H1 (cell line): ENCODE results near the gene LILRA1. TPM values are rescaled to one million over a fixed set of nuclear protein-coding genes. Genes with fewer than 3 reads are reported as not detected.

Experiments used
- CTCF ChIA-PET: fragments of 300-600 bp; sonication (Branson Sonifier 250); formaldehyde crosslinking; loops from one replicate; lab custom pipeline; 2021; ENCODE audit not compliant: partially characterized antibody; lab: Charles Lee
- POLR2A ChIA-PET: fragments of 300-600 bp; sonication (Branson Sonifier 250); formaldehyde crosslinking; loops from one replicate; lab custom pipeline; 2021; ENCODE audit warnings: inconsistent platforms; ENCODE audit not compliant: partially characterized antibody; lab: Charles Lee
- DNase-seq, 2 experiments: peaks; one replicate each; pipeline versions ENCODE4 v3.0.0 to v3.0.0-alpha.2; 2010 to 2022; ENCODE audit warnings: low spot score in 2 of 2, low read depth in 1 of 2, mixed read lengths in 1 of 2
- FAIRE-seq: peaks from 2 replicates; lab custom pipeline; 2011; peaks lifted over from hg19 to GRCh38; lab: Jason Lieb, UNC
- H2AFZ ChIP-seq: 2 replicates; pipeline ENCODE4 v1.8.1; 2012; ENCODE audit warnings: low read length, inconsistent platforms
- H2AK5ac ChIP-seq: 2 replicates; pipeline ENCODE4 v1.6.1; 2013; ENCODE audit warnings: low read depth, low read length
- H2BK120ac ChIP-seq: replicated peaks from 2 replicates; pipeline ENCODE3; 2013; ENCODE audit warnings: low read depth, low read length, inconsistent platforms
- H2BK12ac ChIP-seq: 2 replicates; pipeline ENCODE4 v1.6.1; 2013; ENCODE audit warnings: low read depth, low read length
- H2BK15ac ChIP-seq: 2 replicates; pipeline ENCODE4 v1.6.1; 2013; ENCODE audit warnings: low read length
- H2BK20ac ChIP-seq: 2 replicates; pipeline ENCODE4 v1.6.1; 2013; ENCODE audit warnings: low read length
- H2BK5ac ChIP-seq: 2 replicates; pipeline ENCODE4 v1.6.1; 2013; ENCODE audit warnings: low read depth, low read length
- H3K14ac ChIP-seq: 2 replicates; pipeline ENCODE4 v1.6.1; 2013; ENCODE audit warnings: inconsistent platforms; ENCODE audit not compliant: insufficient read length
- H3K18ac ChIP-seq: 2 replicates; pipeline ENCODE4 v1.6.1; 2013; ENCODE audit warnings: low read length; ENCODE audit errors: extremely low read depth
- H3K23ac ChIP-seq: 2 replicates; pipeline ENCODE4 v1.6.1; 2013; ENCODE audit warnings: inconsistent platforms; ENCODE audit not compliant: insufficient read length
- H3K23me2 ChIP-seq: 2 replicates; pipeline ENCODE4 v1.6.1; 2013; ENCODE audit warnings: low read depth, low read length
- H3K27ac ChIP-seq: 2 replicates; pipeline ENCODE4 v1.6.1; 2011; ENCODE audit warnings: low read depth, low read length, inconsistent platforms
- H3K27me3 ChIP-seq, 4 experiments: replicated peaks in 1 of 4; 1 replicate in 1 of 4; 2 replicates in 3 of 4; pipeline versions ENCODE4 v1.6.1 to v1.8.1; 2011 to 2013; ENCODE audit warnings: low read length in 3 of 4, mild to moderate bottlenecking in 3 of 4, inconsistent platforms in 2 of 4, mixed read lengths in 2 of 4, moderate library complexity in 1 of 4; ENCODE audit not compliant: control insufficient read depth in 3 of 4, insufficient read depth in 3 of 4; ENCODE audit errors: extremely low read depth in 1 of 4
- H3K36me3 ChIP-seq, 4 experiments: 2 replicates each; pipeline versions ENCODE4 v1.6.1 to v1.8.1; 2011 to 2013; ENCODE audit warnings: mild to moderate bottlenecking in 4 of 4, low read length in 3 of 4, moderate library complexity in 2 of 4, control low read depth in 1 of 4, inconsistent platforms in 1 of 4; ENCODE audit not compliant: insufficient read depth in 4 of 4, control insufficient read depth in 2 of 4
- H3K4ac ChIP-seq: replicated peaks from 2 replicates; pipeline ENCODE3; 2013; ENCODE audit warnings: low read length, low read depth, mixed read lengths, inconsistent platforms; ENCODE audit not compliant: insufficient read length
- H3K4me1 ChIP-seq, 4 experiments: replicated peaks in 1 of 4; 1 replicate in 1 of 4; 2 replicates in 3 of 4; pipeline versions ENCODE4 v1.6.1 to v1.8.1; 2011 to 2013; ENCODE audit warnings: low read length in 3 of 4, inconsistent platforms in 2 of 4, mixed read lengths in 1 of 4; ENCODE audit not compliant: insufficient read depth in 4 of 4, control insufficient read depth in 3 of 4
- H3K4me2 ChIP-seq, 2 experiments: 2 replicates each; pipeline versions ENCODE4 v1.6.1 to v1.8.1; 2011 to 2013; ENCODE audit warnings: low read depth in 2 of 2, low read length in 2 of 2, control low read depth in 1 of 2, inconsistent platforms in 1 of 2, mild to moderate bottlenecking in 1 of 2; ENCODE audit not compliant: insufficient read depth in 1 of 2
- H3K4me3 ChIP-seq, 4 experiments: fragments of 200-600, 300-600 bp in 1 of 4; sonication (generic), shearing (Covaris generic), sonication (Bioruptor Twin) in 1 of 4; 2 replicates each; pipeline versions ENCODE4 v1.5.1 to v1.8.1; 2011 to 2016; ENCODE audit warnings: low read length in 4 of 4, low read depth in 3 of 4, control low read depth in 2 of 4, inconsistent platforms in 2 of 4, mild to moderate bottlenecking in 2 of 4, mixed read lengths in 1 of 4, moderate library complexity in 1 of 4; ENCODE audit not compliant: insufficient read depth in 2 of 4; ENCODE audit errors: extremely low read depth in 1 of 4
- H3K56ac ChIP-seq: replicated peaks from 2 replicates; pipeline ENCODE3; 2013; ENCODE audit warnings: low read depth, mild to moderate bottlenecking, mixed read lengths, low read length, inconsistent platforms; ENCODE audit not compliant: insufficient read length
- H3K79me1 ChIP-seq: 2 replicates; pipeline ENCODE4 v1.6.1; 2013; ENCODE audit warnings: low read depth, low read length, control low read depth
- H3K79me2 ChIP-seq, 2 experiments: 2 replicates each; pipeline versions ENCODE4 v1.6.1 to v1.8.1; 2012 to 2013; ENCODE audit warnings: low read length in 2 of 2, mild to moderate bottlenecking in 2 of 2, inconsistent platforms in 1 of 2; ENCODE audit not compliant: insufficient read depth in 2 of 2, control insufficient read depth in 1 of 2
- H3K9ac ChIP-seq, 4 experiments: replicated peaks in 1 of 4; 1 replicate in 1 of 4; 2 replicates in 3 of 4; pipeline versions ENCODE4 v1.6.1 to v1.8.1; 2011 to 2013; ENCODE audit warnings: low read depth in 3 of 4, low read length in 3 of 4, control low read depth in 2 of 4, mild to moderate bottlenecking in 2 of 4, moderate library complexity in 2 of 4, inconsistent platforms in 1 of 4; ENCODE audit errors: extremely low read depth in 1 of 4
- H3K9me3 ChIP-seq, 2 experiments: 2 replicates each; pipeline versions ENCODE4 v1.6.1 to v1.8.1; 2012 to 2013; ENCODE audit warnings: mild to moderate bottlenecking in 2 of 2, moderate library complexity in 2 of 2, control low read depth in 1 of 2, inconsistent platforms in 1 of 2, low read depth in 1 of 2, low read length in 1 of 2, mixed read lengths in 1 of 2; ENCODE audit not compliant: insufficient read depth in 2 of 2
- H4K20me1 ChIP-seq, 2 experiments: replicated peaks in 1 of 2; 2 replicates each; pipeline versions ENCODE3 to v1.8.1; 2011 to 2013; ENCODE audit warnings: inconsistent platforms in 2 of 2, low read length in 2 of 2, mild to moderate bottlenecking in 1 of 2; ENCODE audit not compliant: insufficient read depth in 2 of 2, control insufficient read depth in 1 of 2
- H4K5ac ChIP-seq: 2 replicates; pipeline ENCODE4 v1.6.1; 2013; ENCODE audit warnings: low read length, low read depth, mixed read lengths, inconsistent platforms; ENCODE audit not compliant: insufficient read length
- H4K8ac ChIP-seq: 2 replicates; pipeline ENCODE4 v1.8.0; 2013; ENCODE audit warnings: mild to moderate bottlenecking, moderate library complexity, low read length, inconsistent platforms; ENCODE audit not compliant: insufficient read depth; ENCODE audit errors: extremely low read depth
- H4K91ac ChIP-seq: replicated peaks from 2 replicates; pipeline ENCODE3; 2013; ENCODE audit warnings: low read length, mixed read lengths, inconsistent platforms; ENCODE audit not compliant: insufficient read length
- GTF2F1 ChIP-seq: IDR thresholded peaks from 2 replicates; pipeline ENCODE4 v1.6.1; 2012; ENCODE audit warnings: low read depth, low read length, improper control_type of control experiment, borderline replicate concordance
- POU5F1 ChIP-seq: IDR thresholded peaks from 2 replicates; pipeline ENCODE4 v1.6.1; 2011; ENCODE audit warnings: low read depth, mild to moderate bottlenecking, low read length, moderate library complexity
- RFX5 ChIP-seq: IDR thresholded peaks from 2 replicates; pipeline ENCODE4 v1.6.1; 2011; ENCODE audit warnings: low read depth, low read length, improper control_type of control experiment, borderline replicate concordance
- SIN3A ChIP-seq, 2 experiments: IDR thresholded peaks in 1 of 2; conservative IDR thresholded peaks in 1 of 2; 2 replicates each; pipeline ENCODE4 v1.6.1; 2011 to 2012; ENCODE audit warnings: low read length in 2 of 2, improper control_type of control experiment in 1 of 2, low read depth in 1 of 2, mild to moderate bottlenecking in 1 of 2
- SRF ChIP-seq: IDR thresholded peaks from 2 replicates; pipeline ENCODE4 v1.6.1; 2011; ENCODE audit warnings: mild to moderate bottlenecking, low read depth, low read length, moderate library complexity
- TAF1 ChIP-seq: IDR thresholded peaks from 2 replicates; pipeline ENCODE4 v1.6.1; 2011; ENCODE audit warnings: mild to moderate bottlenecking, low read depth, low read length
- USF2 ChIP-seq: IDR thresholded peaks from 2 replicates; pipeline ENCODE4 v1.6.1; 2011; ENCODE audit warnings: low read length, improper control_type of control experiment
- WGBS, 2 experiments: shearing (Covaris generic) in 1 of 2; methylation state at CpG; one replicate each; pipeline versions ENCODE4 v1.1.6 to v1.1.7; 2013 to 2015; ENCODE audit warnings: low lambda C conversion rate in 2 of 2, mixed read lengths in 2 of 2, inconsistent platforms in 1 of 2, low coverage in 1 of 2, missing lambda C conversion rate in 1 of 2; ENCODE audit not compliant: insufficient replicate concordance in 2 of 2, insufficient coverage in 1 of 2, insufficient read length in 1 of 2; ENCODE audit errors: extremely low coverage in 1 of 2, missing lambda C conversion rate in 1 of 2; 5-methylcytosine and 5-hydroxymethylcytosine counted together
- polyA plus RNA-seq, 7 experiments: library from polyadenylated mRNA; depleted of rRNA in 3 of 7; stranded (reverse) in 5 of 7; unstranded in 2 of 7; fragments of >200 nt in 5 of 7; fragments of 200-250 nt in 2 of 7; gene quantifications; 1 replicate in 5 of 7; 2 replicates in 1 of 7; 4 replicates in 1 of 7; pipeline versions ENCODE4 v1.2.1 to v1.2.3, GENCODE V29; 2011 to 2013; ENCODE audit warnings: missing spikeins in 2 of 7, mixed read lengths in 2 of 7
- total RNA-seq: library from RNA; stranded (reverse); fragmentation: NEBNext Ultra II Directional; extraction: Animal tissue kit (Norgen Biotek cat#: 25700); gene quantifications from 2 replicates; pipeline ENCODE4 v1.2.1, GENCODE V29; 2021

Gene LILRA1
- total and polyA plus RNA-seq, 2 of the 8 experiments (the other 6 are each of a cell fraction or from before 2014, with no cell fraction given): not detected

DNA sequence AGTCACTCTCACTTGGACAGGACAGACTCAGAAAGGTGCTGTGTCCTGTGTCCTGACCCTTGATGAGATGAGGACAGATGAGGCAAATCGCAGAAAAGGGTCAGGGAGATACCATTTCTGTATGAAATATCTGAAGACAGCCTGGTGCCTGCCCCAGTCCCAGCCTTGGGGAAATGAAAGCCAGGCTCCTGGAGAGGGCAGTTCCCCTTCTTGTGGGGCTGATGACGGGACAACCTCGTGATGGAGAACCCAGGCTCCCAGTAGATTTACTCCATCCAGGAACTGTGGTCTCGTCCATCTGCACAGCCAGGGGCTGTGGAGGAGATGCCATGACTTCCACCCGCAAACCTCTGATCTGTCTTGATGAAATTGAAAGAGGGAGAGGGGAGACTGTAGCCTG, 50.6 kb downstream of the LILRA1 start:
- Histone ChIP-seq H3K14ac (no peak overlapping the region), H3K4ac (no peak overlapping the region), H2BK15ac (no peak overlapping the region), H3K79me2 (no peaks in the 10 kb centered on the region), H3K18ac (no peak overlapping the region), H3K27ac (no peak overlapping the region), H3K23me2 (no peaks in the 10 kb centered on the region; the same call in 1 of the 2 replicates), H3K4me2 (no peak overlapping the region), H2AFZ (no peak overlapping the region), H3K36me3 (no peaks in the 10 kb centered on the region), H2BK120ac (no peak overlapping the region), H3K23ac (no peak overlapping the region), H4K20me1 (no peaks in the 10 kb centered on the region), H3K4me1 (no peaks in the 10 kb centered on the region), H3K9me3 (peaks cover 50 to 65% of the 10 kb centered on the region in 2 experiments), H4K8ac (no peak overlapping the region), H2AK5ac (no peak overlapping the region), H3K4me3 (no peak overlapping the region), H2BK20ac (no peak overlapping the region), H4K91ac (no peak overlapping the region), H3K56ac (no peak overlapping the region), H2BK12ac (no peak overlapping the region), H3K27me3 (no peaks in the 10 kb centered on the region), H3K79me1 (no peaks in the 10 kb centered on the region), H4K5ac (no peak overlapping the region), H2BK5ac (no peak overlapping the region), H3K9ac (no peak overlapping the region)
- no peak for DNase-seq
- 60% methylated on average over 5 of the region's 5 CpGs; no CpG with 5 or more reads in 1 of the 2 experiments for WGBS, 2 experiments
- ChIA-PET CTCF (interaction anchor here (0.7 kb wide), 1 partner anchor 503 kb away, joined by 3 read pairs; no protein-coding TSS in a partner anchor), POLR2A (no interaction called here)
- TF ChIP-seq POU5F1 (no peak), SIN3A (conservative IDR thresholded peaks at IDR 0.05 in 1 of 2, IDR thresholded peaks at IDR 0.05 in 1 of 2; ENCODE audit: low read depth in 1 of 2, low read length in 2 of 2) (no peak), SRF (no peak), RFX5 (no peak), TAF1 (no peak), GTF2F1 (no peak), USF2 (no peak)
- FAIRE-seq: no peak
